ENCODE results near the gene SATB2.

DNA sequence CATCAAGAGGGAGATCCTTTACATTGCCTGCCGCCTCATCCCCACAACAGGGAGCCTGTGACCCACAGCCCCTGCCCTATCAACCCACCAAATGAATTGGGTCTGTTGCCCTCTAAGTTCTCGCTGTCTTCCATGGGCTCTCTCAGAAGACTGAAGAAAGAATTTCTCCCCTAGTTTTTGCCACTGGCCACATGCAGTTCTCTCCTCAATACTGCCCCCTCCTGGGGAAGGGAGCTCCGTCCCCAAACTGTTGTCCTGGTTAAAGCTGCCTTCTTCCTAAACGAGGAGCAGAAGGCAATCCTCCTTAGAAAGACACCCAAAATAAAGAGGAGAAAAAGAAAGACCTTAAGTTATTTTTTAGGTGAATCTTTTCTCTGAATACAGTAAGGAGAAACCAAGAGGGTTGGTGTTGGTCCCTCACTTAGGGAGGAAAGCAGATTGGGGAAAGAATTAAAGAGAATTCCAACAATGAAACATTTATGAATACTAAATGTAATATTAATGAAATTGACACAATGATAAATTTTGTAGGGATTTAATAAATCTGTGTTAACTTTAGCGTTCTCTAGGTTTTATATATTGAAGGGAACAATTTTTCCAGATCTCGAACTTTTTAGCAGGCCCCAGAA, 31.1 kb upstream of the SATB2 start:
- TF ChIP-seq GATA2 (IDR thresholded peaks at IDR 0.05; ENCODE audit: low read depth, low read length) = no peak
- TF ChIP-seq GATA3 (IDR thresholded peaks at IDR 0.05; ENCODE audit: low read depth, low read length) = no peak

Data from SH-SY5Y (cell line).